HT1080 (cell line): Measurements from ENCODE around the gene HES7. TPM values are rescaled to one million over a fixed set of nuclear protein-coding genes. Genes with fewer than 3 reads are reported as not detected.

ENCODE experiments used
- DNase-seq: peaks from one replicate; pipeline ENCODE4 v3.0.0-alpha.2; 2015; ENCODE audit warnings: low read depth
- small RNA-seq: library from RNA; depleted of rRNA; stranded (forward); fragments of <200 nt; gene quantifications from one replicate; pipeline ENCODE3, GENCODE V24; 2014
- total RNA-seq: library from RNA; depleted of rRNA; stranded (reverse); fragments of >200 nt; shearing (Covaris generic); gene quantifications from 2 replicates; pipeline ENCODE4 v1.2.3, GENCODE V29; 2014; rRNA removed

The HES7 gene
- total RNA-seq, 1 experiment from 2014 or later, result 1.8 TPM

DNA sequence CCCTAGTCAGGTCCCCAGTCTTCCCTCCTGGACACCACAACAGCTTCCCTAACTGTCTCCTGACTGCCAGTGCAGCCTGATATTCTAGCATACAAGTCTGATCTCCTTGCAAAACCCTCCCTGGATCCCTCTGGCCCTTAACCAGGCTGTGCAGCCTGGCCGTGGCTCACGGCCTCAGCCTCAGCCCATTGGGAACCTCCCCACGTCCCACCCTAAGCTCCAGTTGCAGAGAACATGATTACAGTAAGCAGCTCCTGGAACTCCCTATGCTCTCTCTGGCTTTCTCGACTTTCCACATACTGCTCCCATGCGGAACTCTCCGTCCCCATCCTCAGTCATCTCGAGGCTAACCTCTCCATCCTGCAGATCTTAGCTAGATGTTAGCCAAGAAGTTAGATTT, 49.4 kb downstream of the HES7 start:
- DNase-seq, result no peak

- peak; percentile 48 for DNase-seq
Measured at GRCh38 chr17:8073627-8074484, 50.0 kb downstream of the HES7 start.

DNA sequence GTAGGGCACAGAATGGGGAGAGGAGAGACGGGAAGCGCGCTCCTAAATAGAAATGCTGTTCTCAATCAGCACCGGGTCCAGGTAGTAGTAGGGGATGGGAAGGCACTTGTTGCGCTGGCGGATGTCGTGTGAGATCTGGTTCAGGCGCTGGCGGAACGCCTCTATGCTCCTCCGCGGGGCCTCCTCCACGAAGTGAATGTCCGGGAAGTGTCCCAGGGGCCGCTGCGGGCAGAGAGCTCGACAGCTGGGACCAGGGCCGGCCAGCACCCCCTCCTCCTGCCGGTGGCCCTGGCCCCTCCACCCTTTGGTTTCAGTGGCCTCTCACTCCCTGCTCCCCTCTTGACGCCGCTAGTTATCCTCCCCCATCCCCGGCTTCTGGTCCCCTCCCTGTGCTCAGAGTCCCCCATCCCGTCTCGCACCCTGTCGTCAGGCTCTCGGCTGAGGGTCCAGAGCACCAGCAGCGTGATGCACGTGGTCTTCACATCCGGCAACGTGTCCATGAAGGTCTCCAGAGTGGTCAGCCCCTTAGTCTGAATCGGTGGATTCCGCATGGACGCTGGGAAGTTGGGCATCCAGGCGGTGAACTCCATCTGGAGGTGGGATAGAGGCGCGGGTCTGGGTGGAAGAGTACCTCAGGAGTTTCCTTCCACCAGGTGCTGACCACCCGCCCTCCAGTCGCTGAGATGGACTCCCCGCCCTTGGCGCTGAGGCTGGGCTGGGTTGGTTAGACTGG, 51.0 kb downstream of the HES7 start:
- DNase-seq, result no peak

DNA sequence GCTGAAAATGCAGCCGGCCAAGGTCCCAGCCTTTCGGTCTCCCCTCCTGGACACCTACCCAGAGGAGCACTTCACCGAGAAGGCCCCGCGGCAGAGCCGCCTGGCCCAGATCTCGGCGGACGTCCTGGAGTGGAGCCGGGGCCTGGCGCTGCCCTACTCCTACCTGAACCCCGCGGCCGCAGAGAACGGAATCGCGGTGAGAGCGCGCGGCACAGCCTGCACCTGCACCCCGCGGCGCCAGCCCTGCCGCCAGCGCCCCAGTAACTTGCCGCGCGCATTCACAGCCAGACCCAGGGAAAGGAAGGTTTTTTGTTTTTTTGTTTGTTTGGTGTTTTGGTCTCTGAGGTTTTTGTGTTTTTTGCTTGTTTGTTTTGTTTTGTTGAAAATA, 51.6 kb downstream of the HES7 start:
- DNase-seq, result no peak

DNA sequence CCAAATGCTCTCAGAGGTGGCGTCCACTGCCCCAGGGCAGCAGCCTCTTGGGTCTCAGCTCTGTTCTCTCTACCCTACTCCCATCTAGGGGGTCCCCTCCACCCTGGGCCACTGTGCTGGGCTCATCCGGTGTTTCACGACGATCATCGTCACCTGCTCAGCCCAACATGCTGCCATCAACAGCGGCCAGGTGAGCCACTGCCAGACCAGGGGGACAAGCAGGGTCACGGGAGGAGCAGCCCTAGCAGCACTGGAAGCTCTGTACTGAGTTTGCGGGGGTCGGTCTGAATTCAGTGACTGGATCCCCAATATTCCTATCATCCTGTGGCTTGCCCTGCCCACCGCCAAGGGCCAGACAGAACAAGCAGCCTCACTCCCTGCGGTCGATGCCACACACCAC, 52.4 kb downstream of the HES7 start:
- no peak for DNase-seq

Small RNA genes lying within 50 kb of the gene (small RNA-seq; reads per million reads assigned to genes)
- gene MIR4314, result not detected

Other genes starting within 250 kb of the HES7 start
- gene CHD3, start 235.3 kb downstream of the HES7 start, total RNA-seq, result 82.5 and 84.7 TPM in 2 replicates
- gene RNF227, start 207.8 kb downstream of the HES7 start, total RNA-seq, result 0.90 and 2.3 TPM in 2 replicates
- 1.8 and 3.5 TPM in 2 replicates for gene KCNAB3, start 194.2 kb downstream of the HES7 start, total RNA-seq
- 34.9 and 71.5 TPM in 2 replicates for gene TRAPPC1, start 192.2 kb downstream of the HES7 start, total RNA-seq
- gene CNTROB, start 191.9 kb downstream of the HES7 start, total RNA-seq, result 18.8 and 28.7 TPM in 2 replicates
- gene GUCY2D, start 121.5 kb downstream of the HES7 start, total RNA-seq, result not detected in 2 replicates
- gene ALOX15B, start 85.0 kb downstream of the HES7 start, total RNA-seq, result not detected in 2 replicates
- gene ALOX12B, start 36.4 kb downstream of the HES7 start, total RNA-seq, result 0.51 TPM in 1 of 2 replicates, not detected in the other
- gene ALOXE3, start 5.6 kb downstream of the HES7 start, total RNA-seq, result 0.60 and 1.0 TPM in 2 replicates
- 3.2 and 5.2 TPM in 2 replicates for gene PER1, start 28.3 kb upstream of the HES7 start, total RNA-seq
- 2.7 and 4.6 TPM in 2 replicates for gene VAMP2, start 38.8 kb upstream of the HES7 start, total RNA-seq
- 12.3 and 14.5 TPM in 2 replicates for gene TMEM107, start 52.3 kb upstream of the HES7 start, total RNA-seq
- gene BORCS6, start 66.1 kb upstream of the HES7 start, total RNA-seq, result 6.5 and 9.9 TPM in 2 replicates
- 147 and 161 TPM in 2 replicates for gene AURKB, start 86.5 kb upstream of the HES7 start, total RNA-seq
- gene CTC1, start 124.0 kb upstream of the HES7 start, total RNA-seq, result 5.2 and 6.9 TPM in 2 replicates
- gene PFAS, start 125.2 kb upstream of the HES7 start, total RNA-seq, result 55.3 and 55.4 TPM in 2 replicates
- gene RANGRF, start 164.6 kb upstream of the HES7 start, total RNA-seq, result 13.0 and 15.9 TPM in 2 replicates
- gene SLC25A35, start 171.3 kb upstream of the HES7 start, total RNA-seq, result 0.48 and 5.1 TPM in 2 replicates
- gene ARHGEF15, start 186.1 kb upstream of the HES7 start, total RNA-seq, result 0.10 and 0.27 TPM in 2 replicates
- gene ODF4, start 215.7 kb upstream of the HES7 start, total RNA-seq, result not detected in 2 replicates